ENCODE data around the gene TTL.
A peak's percentile ranks its signal among the peaks of the same experiment; 100 is the strongest.
"Not testable (repeated sequence)": the region's sequence is repeated elsewhere in the genome, so short reads cannot be mapped to it uniquely, and the experiment has no call there.

TTL gene

GRCh38 chr2:112481528-112482233 is at the start of gene TTL:
TTL (plus strand) TSS chr2:112482156; CDS start chr2:112482345, 189 bp downstream.
- peak; percentile 85 for DNase-seq

DNA sequence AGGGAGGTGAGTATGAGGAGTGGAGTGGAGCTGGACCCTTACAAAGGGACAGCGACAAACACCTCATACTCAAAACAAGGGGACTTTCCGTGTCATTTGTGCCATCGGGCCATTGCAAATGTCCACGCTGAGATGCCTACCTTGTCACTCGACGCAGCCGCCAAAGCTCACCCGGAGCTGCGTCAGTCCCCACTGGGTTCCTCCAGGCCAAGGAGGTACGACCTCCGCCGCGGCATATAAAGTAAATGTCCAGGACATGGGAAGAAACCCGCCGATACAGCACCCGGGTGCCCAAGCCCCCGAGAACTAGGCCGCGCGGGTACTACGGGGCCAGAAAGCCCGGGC is 49.6 kb upstream of the TTL start:
- peak; percentile 22 for DNase-seq

DNA sequence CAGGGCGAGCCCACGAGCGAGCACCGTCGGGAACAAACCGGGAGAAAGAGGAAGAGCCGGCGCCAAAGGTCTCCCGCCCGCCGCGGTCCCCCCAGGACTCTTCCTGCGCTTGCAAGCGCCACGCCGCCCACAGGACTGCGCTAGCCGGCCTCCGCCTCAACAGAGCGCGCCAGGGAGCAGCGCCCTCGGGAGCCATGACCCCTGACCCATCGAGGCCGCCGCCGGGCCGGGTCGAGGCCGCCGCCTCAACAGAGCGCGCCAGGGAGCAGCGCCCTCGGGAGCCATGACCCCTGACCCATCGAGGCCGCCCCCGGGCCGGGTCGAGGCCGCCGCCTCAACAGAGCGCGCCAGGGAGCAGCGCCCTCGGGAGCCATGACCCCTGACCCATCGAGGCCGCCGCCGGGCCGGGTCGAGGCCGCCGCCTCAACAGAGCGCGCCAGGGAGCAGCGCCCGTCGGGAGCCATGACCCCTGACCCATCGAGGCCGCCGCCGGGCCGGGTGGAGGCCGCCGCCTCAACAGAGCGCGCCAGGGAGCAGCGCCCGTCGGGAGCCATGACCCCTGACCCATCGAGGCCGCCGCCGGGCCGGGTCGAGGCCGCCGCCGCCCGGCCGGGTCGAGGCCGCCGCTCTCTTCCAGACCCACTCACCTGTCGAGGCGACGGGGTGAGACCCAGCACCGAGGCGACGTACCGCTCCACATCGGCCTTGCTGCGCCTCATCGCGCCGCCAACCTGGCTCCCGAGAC is 49.0 kb upstream of the TTL start:
- DNase-seq: peak; percentile 62

DNA sequence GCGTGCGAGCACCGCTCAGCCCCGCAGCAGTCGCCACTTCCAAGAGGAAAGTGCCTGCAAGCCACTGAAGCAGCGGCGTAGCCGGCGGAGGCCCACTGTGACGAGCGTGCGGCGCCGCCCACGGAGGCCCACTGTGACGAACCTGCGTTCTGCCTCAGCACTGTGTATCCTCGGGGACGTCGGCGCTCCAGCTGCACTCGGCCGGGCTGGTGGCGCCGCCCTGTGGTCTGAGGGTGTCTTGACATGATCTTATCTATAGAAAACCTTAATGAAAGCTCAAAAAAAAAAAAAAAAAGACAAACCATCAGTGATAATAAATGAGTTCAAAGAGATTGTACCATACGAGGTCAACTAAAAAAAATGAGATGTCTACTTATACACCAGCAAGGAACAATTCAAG is 48.5 kb upstream of the TTL start, which contains the start of gene RGPD8:
RGPD8 (minus strand) TSS at position 166 of the 400 bp plus-strand sequence. CDS start 192 bp downstream, outside the sequence.
- DNase-seq: peak; percentile 92

DNA sequence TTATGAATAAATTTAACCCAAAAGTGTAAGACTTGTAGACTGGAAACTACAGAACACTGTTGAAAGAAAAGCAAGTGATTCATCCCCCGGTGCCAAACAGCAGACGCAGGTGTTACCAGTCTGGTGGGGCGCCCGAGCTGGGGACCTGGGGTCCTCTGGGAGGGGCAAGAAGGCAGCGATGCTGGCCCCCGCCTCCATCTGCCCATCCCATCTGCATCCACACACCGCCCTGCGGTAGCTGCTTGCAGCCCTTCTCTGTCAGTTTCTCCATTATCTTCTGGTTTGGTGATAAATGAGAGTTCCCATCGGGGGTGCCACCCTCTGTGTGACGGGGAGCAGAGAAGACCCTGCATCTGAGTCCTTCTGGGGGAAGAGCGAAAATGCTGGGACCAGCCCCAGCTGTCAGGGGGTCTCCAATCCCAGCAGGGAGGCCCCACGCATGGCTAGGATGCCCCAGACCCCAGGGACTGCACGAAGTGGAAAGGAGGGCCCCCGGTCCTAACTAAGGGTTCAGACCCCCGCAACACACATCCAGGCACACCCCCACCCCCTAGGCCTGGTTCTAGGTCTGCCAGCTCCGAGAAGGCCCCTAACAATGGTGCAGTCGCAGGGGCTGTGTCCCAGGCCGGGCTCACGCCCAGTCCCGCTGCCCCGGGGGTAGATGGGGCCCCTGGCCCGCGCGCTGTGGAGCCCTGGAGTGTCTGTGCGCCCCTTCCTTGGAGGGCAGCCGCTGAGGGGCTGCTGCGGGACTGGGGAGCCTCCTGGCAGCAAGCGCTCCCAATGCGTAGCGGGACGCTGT is 47.8 kb upstream of the TTL start:
- no peak for DNase-seq

- not testable (repeated sequence) for DNase-seq
Measured at GRCh38 chr2:112434890-112435715, 46.9 kb upstream of the TTL start.

- DNase-seq: not testable (repeated sequence)
Measured at GRCh38 chr2:112435716-112436431, 46.1 kb upstream of the TTL start.

GRCh38 chr2:112436993-112437392 is 45.0 kb upstream of the TTL start:
- not testable (repeated sequence) for DNase-seq

- not testable (repeated sequence) for DNase-seq
Measured at GRCh38 chr2:112437405-112437831, 44.5 kb upstream of the TTL start.

GRCh38 chr2:112438603-112439261 is 43.2 kb upstream of the TTL start:
- DNase-seq: not testable (repeated sequence)

DNA sequence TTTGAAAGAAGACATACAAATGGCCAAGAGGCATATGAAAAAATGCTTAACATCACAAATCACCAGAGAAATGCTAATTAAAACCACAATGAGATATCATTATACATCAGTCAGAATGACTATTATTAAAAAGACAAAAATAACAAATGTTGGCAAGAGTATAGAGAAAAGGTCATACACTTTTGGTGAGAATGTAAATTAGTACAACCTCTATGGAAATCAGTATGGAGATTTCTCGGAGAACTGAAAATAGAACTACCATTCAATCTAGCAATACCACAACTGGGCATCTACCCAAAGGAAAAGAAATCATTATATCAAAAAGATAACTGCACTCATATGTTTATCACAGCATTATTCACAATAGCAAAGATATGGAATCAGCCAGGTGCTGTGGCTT is 37.7 kb upstream of the TTL start:
- DNase-seq: not testable (repeated sequence)

DNA sequence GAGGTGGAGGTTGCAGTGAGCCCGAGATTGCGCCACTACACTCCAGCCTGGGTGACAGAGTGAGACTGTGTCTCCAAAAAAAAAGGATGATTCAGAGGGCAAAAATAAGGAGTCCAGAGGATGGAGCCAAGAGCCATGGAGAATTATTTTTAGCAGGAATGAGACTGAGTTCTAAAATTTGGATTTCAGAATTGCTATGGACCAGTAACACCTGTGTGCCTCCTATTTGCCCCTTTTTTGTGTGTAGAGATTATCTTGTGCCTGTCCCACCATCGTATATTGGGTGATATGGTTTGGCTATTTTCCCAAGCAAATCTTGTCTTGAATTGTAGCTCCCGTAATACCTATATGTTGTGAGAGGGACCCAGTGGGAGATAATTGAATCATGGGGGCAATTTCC is 32.1 kb upstream of the TTL start:
- DNase-seq: no peak

- DNase-seq: no peak
Measured at GRCh38 chr2:112451317-112451716, 30.6 kb upstream of the TTL start.

- DNase-seq: no peak
Measured at GRCh38 chr2:112454586-112454985, 27.4 kb upstream of the TTL start.

DNA sequence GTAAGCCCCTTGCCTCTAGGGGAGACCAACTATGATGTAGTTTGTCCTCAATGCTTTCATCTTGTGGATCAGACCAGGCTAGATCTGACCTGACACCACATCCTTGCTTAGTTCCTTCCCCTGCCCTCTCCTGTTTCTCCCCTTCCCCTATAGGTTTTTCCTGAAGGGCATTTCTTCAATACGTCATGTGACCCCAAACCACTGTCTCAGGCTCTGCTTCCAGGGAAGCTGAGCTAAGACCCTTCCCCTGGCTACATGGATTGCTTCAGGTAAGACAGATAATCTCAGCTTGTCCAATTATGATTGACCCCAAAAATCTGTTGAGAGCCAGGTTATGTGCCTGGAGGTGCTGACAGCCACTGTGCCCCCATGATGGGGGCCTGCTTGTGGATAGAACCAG is 22.6 kb upstream of the TTL start:
- no peak for DNase-seq

DNA sequence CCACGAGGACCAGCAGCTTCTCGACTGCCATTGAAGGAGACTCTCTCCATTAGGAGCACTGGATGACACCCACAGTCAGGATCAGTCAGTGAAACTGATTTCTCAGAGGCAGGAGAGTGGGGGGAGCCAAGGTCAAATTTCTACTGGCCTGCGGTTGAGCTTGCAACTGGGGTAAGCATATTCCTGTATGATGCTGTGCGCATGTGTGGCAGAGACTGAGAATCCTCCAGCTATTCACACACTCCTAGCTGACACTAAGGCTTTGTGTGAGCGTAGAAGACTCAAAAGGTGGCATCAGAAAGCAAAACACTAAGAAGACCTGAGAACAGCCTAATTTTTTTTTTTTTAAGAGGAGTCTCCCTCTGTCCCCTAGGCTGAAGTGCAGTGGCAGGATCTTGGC is 19.8 kb upstream of the TTL start:
- DNase-seq: no peak

- DNase-seq: no peak
Measured at GRCh38 chr2:112463256-112463655, 18.7 kb upstream of the TTL start.

GRCh38 chr2:112465382-112465781 is 16.6 kb upstream of the TTL start:
- DNase-seq: no peak

GRCh38 chr2:112472547-112473263 is 9.3 kb upstream of the TTL start:
- DNase-seq: no peak

GRCh38 chr2:112474844-112475486 is 7.0 kb upstream of the TTL start:
- DNase-seq: no peak

Data from activated T-cell treated with anti-CD3 and anti-CD28 coated beads, Interleukin-2, amount 50 U/mL, for 1 hour (primary cell).